NCI-H2107 (cell line): ENCODE measurements around the gene RASSF7.

Experiments used
- DNase-seq: peaks from one replicate; lab custom pipeline; 2025; lab: John Stamatoyannopoulos, UW

Gene RASSF7

GRCh38 chr11:610146-610801 lies 49.5 kb downstream of the RASSF7 start:
- no peak for DNase-seq

- DNase-seq, result no peak
These were observed 50.5 kb downstream of the RASSF7 start for GRCh38 chr11:611001-611996.

- DNase-seq, result no peak
These were observed 51.6 kb downstream of the RASSF7 start for GRCh38 chr11:612201-612960.

GRCh38 chr11:612961-613300 lies 52.2 kb downstream of the RASSF7 start:
- no peak for DNase-seq

- no peak for DNase-seq
These were observed 52.7 kb downstream of the RASSF7 start for GRCh38 chr11:613369-613968.
